Stimulated activated naive CD8-positive, alpha-beta T cell treated with anti-CD3 and anti-CD28 coated beads, Interleukin-15, Interleukin-2, amounts not matched to agents 100 U/mL and 50 U/mL, for 24 hours (primary cell): ENCODE data around the gene ILKAP.
"Not testable (repeated sequence)": the region's sequence is repeated elsewhere in the genome, so short reads cannot be mapped to it uniquely, and the experiment has no call there.

Experiments used
- ATAC-seq: fragments of 150-1000 bp; cut with Tn5 transposase; one replicate; pipeline ENCODE4 v1.10.0; 2021
- DNase-seq: peaks from one replicate; pipeline ENCODE4 v3.0.0; 2021

ILKAP gene

DNA sequence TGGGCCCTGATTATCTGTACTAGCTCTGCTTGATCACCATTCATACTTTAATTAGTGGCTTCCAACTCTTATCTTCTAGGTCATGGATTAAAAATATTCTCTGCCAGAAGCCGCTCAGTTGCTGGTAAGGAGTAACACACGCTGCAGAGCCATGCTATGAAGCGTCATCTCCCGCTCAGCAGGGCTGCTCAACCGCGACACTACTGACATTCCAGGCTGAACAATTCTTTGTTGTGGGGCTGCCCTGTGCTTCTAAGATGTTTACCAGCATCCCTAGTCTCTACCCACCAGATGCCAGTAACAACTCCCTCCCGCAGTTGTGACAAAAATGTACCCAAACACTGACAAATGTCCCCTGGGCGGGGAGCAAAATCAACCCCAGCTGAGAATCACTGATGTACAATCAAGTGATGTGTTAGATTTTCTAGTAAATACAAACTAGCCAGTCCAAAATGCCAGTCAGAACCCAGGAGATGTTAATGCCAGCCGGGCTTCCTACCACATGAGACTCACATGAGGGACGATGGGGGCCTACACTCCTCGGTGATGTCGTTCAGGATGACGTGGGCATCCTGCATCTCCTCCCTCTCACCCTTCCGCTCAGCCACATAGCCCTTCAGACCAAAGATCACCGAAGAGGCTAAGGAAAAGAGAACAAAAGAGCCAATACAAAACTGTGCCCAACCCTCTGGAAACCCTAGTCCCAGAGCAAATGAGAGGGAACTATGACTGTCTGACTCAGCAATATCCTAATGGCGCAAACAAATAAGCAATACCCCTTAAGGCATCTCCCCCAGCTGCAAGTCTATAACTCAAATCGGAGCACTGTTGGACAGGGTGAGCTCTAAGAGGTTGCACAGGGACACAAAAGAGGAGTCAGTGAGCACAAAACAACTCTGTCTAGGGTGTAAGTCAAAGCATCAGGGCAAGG, 15.6 kb downstream of the ILKAP start:
- no peak for DNase-seq
- no peak for ATAC-seq

DNA sequence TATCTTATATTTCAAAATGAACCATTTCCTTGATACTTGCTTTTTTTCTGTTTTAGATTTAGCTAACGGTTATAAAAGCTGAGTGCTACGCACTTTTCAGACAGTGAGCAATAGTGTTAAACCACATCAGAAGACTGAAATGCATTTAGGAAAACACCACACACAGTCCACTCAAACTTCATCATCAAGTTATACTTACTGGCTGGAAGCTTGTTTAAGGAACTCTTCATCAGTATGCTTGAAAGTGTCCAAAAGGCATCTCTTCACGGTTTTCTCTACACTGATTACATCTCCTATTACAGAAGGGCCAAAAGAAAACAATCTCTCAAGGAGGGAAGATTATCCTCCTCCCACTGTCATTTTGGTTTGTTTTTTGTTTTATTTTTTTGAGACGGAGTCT, 19.7 kb downstream of the ILKAP start:
- no peak for ATAC-seq

DNA sequence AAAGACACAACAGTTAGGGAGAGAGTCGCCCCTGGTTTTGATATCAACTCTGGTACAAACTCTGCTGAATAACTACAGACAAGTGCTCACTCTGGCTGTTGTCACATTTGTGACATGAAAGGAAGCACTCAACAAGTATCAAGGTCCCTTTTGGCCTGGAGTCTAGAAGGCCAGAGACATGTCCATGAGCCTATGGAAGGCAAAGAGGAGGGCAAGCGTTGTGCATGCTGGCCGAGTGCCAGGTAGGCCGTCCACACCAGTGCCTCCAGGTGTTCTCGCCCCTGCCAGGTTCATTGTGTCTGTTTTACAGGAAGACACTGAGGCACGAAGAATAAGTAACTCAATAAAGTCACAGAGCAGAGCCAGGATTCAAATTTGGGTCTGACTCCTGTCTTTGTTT, 21.1 kb downstream of the ILKAP start:
- ATAC-seq: no peak
- DNase-seq: no peak

More for the DNA sequence above, 19.7 kb downstream of the ILKAP start:
- no peak for DNase-seq

DNA sequence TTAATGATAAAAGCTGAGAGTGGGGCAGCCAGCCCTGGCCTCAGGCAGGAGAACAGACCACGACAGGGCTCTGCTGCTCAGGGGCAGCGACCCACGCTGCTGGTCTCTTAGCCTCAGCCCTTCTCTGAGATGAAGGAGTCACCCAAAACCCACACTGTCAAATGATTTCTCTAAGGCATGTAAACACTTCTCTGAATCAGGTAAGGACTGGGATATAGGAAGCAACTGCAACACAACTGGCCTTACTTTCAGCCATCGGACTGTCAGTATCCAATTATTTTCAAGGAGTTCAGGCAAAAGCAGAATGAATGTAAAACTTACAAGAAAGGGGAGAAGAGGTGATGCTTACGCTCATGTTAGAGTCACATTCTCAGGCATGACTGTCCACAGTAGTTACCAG, 22.9 kb downstream of the ILKAP start:
- DNase-seq (no peak), ATAC-seq (no peak)

DNA sequence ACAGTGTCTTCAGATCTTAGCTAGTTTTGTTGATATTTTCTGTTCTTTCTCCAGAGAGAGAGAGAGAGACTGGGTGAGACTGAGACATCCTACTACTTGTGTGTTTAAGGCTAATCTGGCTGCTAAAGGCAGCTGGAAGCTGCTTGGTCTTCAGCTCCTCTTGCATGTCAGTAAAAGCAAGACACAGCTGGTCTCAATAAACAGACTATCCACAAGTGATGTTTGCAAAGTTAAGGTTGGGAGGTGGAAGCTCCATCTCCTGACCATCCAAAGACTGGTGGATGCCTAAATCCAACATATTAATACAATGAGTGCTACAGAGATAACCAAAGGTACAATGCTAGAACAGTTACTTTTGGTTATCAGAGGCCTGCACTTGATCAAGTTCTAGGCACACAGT, 26.9 kb downstream of the ILKAP start:
- ATAC-seq (no peak), DNase-seq (no peak)

DNA sequence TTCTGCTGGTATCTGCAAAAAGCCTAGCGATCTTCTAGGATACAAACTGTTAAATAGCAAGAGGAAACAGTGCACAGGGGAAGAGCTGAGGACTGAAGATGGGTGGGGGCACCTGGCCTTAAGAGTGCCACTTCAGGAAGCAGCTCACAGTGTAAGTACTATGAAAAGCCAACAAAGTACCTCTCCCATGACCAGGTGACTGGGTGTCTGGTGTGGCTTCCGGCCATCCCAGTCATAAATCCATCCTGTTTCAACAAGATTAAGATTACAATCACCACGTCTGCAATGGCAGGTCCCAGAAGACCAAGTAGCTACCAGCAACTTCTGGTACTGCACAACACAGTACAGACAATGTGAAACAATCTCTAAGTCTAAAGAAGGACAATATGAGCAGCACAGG, 28.8 kb downstream of the ILKAP start:
- no peak for DNase-seq
- no peak for ATAC-seq

DNA sequence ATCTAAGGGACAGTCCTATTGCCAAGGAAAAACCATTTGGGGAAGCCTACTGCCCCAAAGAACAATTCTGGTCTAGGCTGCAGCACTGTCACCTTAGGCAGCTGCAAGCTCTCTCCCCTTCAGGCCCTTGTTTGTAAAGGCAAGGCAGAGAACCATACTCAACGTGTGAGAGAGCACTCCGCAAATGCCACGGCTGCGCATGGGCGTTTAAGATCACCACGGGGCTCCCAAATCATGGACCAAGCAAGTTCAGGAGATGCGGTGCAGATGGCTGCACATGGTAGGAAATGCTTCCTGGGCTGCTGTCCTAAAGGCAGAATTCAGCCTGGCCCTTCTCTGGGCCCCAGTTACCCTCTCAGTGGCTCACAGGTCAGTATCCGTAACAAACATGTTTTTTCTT, 29.2 kb downstream of the ILKAP start:
- DNase-seq (no peak), ATAC-seq (no peak)

DNA sequence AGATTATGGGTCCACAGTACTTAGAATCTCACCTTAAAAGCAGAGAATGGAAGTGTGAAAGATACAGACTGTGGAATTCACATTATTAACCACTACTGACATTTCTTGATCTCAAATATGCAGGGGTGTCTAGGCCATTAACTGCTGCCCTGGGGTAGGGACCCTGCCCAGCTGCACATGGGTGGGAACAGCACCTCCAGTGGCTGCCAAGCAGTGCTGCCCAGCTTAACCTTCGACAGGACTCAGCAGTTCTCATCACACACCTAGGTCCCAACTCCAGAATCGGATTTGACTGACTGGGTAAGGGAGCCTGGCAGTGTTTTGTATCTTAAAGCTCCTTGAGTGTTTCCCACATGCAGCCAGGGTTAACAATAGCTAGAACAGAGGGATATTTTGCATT, 29.8 kb downstream of the ILKAP start:
- ATAC-seq (no peak), DNase-seq (no peak)

DNA sequence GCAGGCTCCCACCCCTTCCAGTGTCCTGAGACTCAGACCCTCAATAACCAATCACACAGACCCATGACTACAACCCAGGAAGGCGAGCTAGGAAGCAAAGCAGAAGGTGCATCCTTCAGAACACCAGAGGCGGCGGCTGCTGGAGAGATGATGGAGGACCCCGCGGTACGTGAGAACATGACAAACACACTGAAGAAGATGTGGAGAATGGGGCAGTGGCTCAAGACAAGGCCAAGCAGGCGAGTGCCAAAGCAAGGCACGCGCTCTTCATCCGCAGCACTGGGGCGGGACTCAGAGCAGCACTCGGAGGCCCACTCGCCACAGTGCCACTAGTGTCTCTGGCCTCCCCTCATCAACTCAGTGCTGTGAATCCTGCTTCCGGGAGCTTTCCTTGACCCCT, 31.1 kb downstream of the ILKAP start:
- DNase-seq: no peak
- no peak for ATAC-seq

DNA sequence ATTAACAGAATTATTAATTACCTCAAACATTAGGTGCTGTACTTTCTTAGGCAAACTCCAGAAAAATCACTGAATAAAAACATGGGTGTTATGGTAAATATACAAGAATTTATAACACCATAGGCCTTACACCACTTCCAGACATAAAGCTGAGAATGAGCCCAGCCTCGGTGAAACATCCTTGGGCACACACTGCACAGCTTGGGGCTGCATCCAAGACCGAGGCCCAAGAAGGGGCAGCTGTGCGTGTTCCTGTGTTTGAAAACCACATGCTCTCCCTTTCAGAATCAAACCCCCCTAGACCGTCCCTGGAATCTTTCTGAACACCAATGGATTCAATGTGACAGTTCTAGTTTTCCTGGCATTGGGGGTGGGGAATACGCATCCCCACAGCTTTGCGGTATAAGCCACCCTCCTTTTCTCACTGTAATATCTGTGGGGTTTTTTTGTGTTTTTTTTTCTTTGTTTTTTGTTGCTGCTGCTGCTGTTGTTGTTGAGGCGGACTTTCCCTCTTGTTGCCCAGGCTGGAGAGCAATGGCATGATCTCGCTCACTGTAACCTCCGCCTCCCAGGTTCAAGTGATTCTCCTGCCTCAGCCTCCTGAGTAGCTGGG, 31.8 kb downstream of the ILKAP start:
- no peak for DNase-seq
- ATAC-seq: no peak

DNA sequence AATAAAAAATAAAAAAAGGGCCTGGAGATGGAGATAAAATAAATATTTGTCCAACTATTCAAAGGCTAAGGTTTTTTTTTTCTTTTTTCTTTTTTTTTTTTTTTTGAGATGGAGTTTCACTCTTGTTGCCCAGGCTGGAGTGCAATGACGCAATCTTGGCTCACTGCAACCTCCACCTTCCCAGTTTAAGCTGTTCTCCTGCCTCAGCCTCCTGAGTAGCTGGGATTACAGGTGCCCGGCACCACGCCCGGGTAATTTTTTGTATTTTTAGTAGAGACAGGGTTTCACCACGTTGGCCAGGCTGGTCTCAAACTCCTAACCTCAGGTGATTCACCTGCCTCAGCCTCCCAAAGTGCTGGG, 32.4 kb downstream of the ILKAP start:
- DNase-seq, ATAC-seq: not testable (repeated sequence)

DNA sequence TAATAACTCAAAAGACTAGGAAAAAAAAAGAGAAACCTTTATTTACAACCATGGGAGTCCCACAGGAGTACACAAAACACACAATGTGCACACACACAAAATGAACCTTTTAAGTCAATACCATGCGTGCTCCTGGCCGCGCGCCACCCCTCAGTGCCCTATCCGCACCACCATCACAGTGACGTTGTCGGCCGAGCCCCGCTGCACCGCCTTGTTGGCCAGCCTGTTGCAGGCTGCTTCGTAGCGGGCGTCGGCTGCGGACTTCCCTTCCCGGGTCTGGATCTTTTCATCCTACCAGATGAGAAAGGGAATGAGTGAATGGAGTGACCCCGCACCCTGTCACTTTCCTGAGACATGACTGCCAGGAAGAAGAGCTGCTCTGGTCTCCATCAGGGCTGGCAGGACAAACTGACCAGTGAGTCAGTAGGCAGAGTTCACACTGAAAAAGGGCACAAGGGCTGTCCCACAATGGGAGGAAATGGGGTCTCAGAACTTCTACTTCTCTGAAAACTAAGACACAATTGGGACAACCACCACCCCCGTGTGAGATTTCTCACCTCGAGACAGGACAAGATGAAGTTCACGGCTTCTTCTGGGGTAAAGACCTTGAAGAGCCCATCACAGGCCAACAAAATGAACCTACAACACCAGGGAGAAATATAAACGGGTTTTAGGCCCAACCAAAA, 33.0 kb downstream of the ILKAP start:
- DNase-seq (no peak), ATAC-seq (no peak)

DNA sequence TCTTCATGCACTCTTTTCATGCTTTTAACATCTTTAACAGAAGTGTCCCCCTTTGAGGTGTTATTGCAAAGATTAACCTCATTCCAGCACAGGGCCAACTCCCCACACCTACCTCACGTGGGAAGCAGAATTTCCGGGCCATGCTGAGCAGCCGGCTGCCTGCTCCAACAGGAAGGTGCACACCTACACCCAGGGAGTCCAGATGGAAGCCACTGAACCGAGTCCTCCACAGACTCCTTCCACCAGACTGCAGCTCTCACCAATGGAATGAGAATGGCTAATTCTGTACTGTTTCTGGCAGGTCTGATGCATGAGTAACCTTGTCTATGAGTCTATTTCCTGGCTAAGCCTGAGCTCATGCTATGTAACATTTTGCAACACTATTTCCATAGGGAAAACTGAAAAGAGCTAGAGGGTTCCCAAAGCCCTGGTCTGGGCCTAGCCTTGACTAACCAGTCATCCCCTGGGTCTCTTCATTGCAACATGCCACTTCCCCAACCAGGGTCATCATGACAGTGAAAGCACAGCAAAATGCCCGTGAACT, 33.7 kb downstream of the ILKAP start:
- no peak for ATAC-seq
- no peak for DNase-seq

DNA sequence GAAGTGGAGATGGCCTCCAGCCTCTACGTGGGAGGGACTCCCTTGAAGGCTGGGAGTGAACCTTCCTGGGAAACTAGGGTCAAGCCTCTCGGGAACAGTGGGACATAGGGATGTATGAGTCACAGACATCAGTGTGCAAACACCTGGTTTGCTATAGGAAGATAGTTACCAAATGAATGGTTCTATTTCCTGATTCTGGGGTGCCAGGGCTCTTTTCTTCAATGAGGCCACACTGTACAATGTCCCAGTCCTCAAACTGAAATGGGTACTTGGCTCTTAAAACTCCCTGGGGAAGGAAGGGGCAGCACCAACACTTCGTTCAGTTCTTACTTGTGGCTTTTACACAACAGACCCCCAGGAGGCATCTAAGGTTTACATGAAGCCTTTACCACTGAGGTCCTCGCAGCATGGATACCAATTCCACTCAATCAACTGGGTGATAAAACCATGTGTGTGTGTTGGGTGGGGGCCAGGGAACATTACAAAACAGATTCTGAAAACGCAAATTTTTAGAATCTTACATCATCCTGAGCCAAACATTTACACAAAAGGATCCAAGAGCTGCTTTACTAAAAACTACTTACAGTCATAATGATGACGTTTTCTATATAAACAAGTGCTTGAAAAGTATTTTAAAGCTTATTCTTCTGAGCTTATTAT, 34.3 kb downstream of the ILKAP start:
- no peak for ATAC-seq
- no peak for DNase-seq

DNA sequence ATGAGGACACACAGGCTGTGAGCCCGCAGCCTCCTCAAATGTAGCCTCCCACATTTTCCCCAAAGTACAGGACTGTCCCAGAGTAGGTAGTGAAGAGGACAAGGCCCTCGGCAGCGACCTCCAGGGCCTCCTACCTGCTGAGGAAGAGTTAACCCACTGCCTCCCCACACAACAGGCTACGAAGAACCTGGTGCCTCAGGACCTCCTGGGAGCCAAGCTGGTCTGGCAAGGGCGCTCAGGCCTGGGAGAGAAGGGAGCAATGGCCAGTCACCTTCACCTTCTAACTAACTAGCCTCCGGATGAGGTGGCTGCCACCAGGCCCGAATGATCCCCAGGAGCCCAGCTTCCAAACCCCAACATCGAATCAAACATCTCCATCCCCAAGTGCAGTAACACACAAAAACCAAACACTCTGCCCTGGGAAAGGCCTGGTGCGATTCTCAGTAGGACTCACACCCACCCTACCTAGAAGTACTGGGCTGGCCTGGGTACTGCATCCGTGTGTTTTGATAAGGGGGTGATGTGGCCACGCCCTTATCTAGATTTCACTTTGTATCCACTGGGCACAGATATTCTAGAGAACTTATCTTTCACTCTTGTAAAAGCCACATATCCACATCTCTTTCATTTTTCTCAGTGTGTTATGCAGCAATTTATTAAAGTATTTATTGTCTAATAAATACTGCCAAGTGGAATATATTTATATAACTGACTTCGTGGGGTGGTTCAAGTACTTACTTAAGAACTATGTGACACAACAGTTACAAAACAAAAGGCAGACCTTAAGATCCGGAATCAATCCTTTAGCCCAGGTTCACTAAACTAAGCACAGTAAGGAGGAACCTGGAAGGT, 35.1 kb downstream of the ILKAP start:
- ATAC-seq: no peak
- no peak for DNase-seq

DNA sequence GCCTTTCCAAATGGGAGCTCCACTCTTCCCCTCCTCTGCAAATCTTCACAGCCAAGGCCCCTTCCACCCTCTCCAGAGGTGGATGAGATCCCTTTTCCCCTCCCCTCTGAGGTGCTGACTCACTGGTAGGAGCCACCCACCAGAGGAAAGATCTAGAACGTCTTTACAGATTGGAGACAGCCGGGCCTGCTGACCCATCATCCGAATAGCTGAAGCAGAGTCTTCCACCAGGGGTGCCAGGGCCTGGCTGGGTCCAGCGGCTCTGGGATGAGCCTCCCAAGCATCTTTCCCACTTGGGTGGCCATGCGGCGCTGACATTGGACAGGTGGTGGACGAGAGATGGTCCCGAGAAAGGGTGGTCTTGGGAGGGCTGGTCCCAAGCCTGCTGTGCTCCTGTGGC, 35.7 kb downstream of the ILKAP start:
- ATAC-seq (no peak), DNase-seq (no peak)

DNA sequence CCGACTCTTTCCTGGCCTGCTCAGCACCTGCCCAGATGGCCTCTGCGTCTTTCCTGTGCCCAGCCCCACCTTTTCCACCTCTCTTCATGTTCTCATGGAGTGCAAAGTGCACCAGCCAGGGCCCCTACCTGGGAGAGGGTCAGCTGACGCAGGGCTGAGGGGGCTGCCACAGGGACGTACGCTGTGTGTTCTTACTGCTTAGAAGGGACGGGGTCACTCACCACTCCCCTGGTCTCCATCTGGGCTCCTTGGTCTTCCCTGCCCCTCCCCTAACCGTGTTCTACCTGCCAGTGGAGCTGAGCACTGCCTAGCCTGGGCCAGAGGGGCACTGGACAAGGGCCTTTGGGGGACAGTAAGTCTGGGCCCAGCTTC, 36.2 kb downstream of the ILKAP start:
- DNase-seq (no peak), ATAC-seq (no peak)

DNA sequence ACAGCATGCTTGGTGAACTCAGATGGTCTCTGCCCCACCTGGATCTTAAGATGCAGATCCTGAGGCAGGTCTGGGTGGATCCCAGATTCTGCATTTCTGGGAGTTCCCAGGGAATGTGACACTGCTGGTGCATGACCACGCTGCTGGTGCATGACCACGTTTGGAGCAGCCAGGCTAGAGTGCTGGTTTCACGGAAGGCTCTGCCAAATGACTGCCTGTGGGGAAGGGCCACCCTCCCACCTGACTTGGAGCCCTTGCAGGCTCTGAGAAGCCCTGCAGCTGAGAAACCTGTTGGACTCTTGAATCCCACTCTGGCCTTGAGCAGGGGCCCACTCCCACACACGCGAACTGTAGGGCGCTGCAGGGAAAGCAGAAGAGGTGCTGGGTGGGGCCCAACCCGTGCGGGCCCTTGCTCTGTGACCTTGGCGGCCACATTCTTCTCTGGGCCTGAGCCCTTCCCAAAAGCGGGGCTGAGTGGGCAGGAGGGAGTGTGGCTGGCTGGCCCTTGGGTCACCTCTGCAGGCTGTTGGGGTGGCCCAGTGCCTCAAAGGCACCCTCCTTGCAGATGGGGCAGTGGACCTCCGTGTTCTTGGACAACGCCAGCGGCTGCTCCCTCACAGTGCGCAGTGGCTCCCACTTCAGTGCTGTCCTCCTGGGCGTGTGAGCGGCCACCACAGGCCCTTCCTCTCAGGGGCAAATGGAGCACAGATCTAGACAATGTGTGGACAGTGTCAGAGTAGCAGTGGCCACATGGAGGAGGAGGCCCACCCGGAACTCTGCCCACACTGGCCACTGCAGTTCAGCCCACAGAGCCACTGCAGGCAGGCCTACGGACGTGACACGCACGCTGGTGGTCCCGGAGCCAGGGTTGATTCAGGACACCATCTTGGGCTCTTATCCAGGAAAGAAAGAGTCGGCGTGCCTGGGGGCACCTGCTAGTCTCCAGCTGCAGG, 36.8 kb downstream of the ILKAP start:
- DNase-seq (no peak), ATAC-seq (no peak)

DNA sequence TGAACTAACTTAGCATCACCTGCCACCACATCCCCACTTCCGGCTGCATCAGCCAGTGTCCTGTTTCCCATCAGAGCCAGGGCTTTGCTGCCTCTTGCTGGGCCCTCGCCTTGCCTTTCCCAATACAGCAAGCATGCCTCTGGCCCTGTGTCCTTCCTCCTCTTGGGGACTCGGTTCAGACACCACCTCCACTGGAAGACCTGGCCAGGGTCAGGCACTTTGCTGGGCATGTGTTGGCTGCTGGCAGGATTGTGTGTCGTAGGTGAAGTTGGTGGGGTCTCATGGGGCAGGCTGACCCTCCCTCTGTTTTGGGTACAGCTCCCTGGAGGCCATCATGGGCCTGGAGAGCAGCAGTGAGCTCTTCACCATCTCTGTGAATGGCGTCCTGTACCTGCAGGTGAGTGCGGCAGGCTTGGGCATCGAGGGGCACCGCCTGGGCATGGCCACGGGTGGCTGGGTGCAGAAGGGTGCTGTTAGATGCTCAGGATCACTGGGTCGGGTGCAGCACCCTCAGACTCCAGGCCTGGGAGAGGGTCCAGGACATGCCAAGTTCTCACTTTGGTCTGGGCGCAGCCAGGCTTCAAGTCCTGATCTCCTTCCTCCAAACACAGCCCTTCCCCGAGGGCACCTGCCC, 38.1 kb downstream of the ILKAP start:
- no peak for DNase-seq
- no peak for ATAC-seq

DNA sequence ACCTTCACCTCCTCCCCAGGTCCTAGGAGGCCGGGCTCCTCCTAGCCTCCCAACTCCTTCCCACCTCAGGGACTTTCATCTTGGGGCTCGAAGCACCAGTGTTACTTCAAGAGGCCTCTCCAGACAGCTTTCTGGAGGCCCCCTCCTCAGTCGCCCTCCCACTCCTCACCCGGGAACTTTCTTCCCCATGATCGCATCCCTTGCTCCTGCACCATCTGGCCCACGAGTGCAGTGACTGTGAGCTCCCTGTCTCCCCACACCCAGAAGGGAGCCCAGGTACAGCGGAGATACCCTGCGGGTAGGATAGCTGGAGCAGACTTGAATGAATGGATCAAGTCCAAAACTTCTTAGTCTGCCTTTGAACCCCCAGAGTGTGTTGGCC, 38.6 kb downstream of the ILKAP start:
- ATAC-seq (no peak), DNase-seq (no peak)
